ENCODE measurements around the gene HARBI1. TPM values are rescaled to one million over a fixed set of nuclear protein-coding genes. Genes with fewer than 3 reads are reported as not detected.

HARBI1 gene
- total and polyA plus RNA-seq, 10 of the 15 experiments (the other 5 are each of a cell fraction or from before 2014, with no cell fraction given) = 3.6 to 8.4 (median 5.2) TPM

DNA sequence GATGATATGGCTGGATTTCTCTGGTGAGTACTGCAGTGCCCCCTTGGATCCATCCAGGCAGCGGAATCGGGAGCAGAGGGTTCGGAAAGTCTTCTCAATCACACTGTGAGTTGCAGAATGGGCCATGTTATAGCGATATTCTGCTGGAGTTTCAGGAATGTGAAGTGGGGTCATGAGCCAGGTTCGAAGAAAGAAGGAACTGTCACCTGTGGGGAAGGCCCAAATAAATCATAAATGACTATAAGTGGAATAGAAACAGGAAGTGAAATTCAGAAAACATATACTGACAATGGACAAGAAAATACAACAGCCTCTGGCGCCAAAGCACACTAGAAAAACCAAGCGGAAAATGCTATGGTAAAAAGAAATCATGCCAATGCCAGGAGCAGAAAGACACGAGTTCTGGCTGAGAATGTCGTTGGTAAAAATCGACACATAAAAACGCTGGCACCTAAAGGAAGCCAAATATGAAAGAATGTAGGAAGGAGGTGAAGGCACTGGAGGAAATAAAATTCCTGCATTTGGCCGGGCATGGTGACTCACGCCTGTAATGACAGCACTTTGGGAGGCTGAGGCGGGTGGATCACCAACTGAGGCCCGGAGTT, 13.2 kb downstream of the HARBI1 start (continued):
- TF ChIP-seq, protein P1, sequence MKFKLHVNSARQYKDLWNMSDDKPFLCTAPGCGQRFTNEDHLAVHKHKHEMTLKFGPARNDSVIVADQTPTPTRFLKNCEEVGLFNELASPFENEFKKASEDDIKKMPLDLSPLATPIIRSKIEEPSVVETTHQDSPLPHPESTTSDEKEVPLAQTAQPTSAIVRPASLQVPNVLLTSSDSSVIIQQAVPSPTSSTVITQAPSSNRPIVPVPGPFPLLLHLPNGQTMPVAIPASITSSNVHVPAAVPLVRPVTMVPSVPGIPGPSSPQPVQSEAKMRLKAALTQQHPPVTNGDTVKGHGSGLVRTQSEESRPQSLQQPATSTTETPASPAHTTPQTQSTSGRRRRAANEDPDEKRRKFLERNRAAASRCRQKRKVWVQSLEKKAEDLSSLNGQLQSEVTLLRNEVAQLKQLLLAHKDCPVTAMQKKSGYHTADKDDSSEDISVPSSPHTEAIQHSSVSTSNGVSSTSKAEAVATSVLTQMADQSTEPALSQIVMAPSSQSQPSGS (IDR thresholded peaks at IDR 0.05; ENCODE audit: low read length) = 0 out of 2 replicates have a peak, but pooled peaks have one; percentile 40
- TF ChIP-seq EP300 (IDR thresholded peaks at IDR 0.05; ENCODE audit: borderline replicate concordance in 1 of 2, control insufficient read depth in 1 of 2, low read depth in 2 of 2, low read length in 2 of 2) = peak in 1 of 2 experiments; percentile 63; a peak in 1 of 4 replicates
- TF ChIP-seq RAD51 (IDR thresholded peaks at IDR 0.05) = no peak
- TF ChIP-seq CREB1 (IDR thresholded peaks at IDR 0.05; ENCODE audit: low read depth) = no peak
- no peak for TF ChIP-seq TBL1XR1 (IDR thresholded peaks at IDR 0.05; ENCODE audit: low read depth, low read length)
- TF ChIP-seq HSF1 (IDR thresholded peaks at IDR 0.05; ENCODE audit: low read depth, low read length) = no peak
- no peak for TF ChIP-seq MYC (IDR thresholded peaks at IDR 0.05; ENCODE audit: insufficient read depth, insufficient read length, insufficient replicate concordance, low read length, severe bottlenecking)
- no peak for TF ChIP-seq JUNB (IDR thresholded peaks at IDR 0.05)
- TF ChIP-seq NR2C1 (IDR thresholded peaks at IDR 0.05) = no peak
- TF ChIP-seq NFXL1 (IDR thresholded peaks at IDR 0.05; ENCODE audit: borderline replicate concordance) = no peak
- no peak for TF ChIP-seq POLR2A (IDR thresholded peaks at IDR 0.05; ENCODE audit: low read depth, low read length)
- TF ChIP-seq NRF1 (conservative IDR thresholded peaks at IDR 0.05; ENCODE audit: low read depth, low read length) = no peak
- no peak for TF ChIP-seq MXI1 (IDR thresholded peaks at IDR 0.05; ENCODE audit: low read depth, low read length)
- no peak for TF ChIP-seq NFYB (IDR thresholded peaks at IDR 0.05; ENCODE audit: insufficient read depth, low read depth, low read length)
- no peak for TF ChIP-seq EZH2 (IDR thresholded peaks at IDR 0.05; ENCODE audit: borderline replicate concordance, control insufficient read depth, low read depth, low read length)
- no peak for TF ChIP-seq CHD4 (IDR thresholded peaks at IDR 0.05)
- TF ChIP-seq SMAD5 (IDR thresholded peaks at IDR 0.05; ENCODE audit: low read depth) = no peak
- no peak for TF ChIP-seq STAT1 (conservative IDR thresholded peaks at IDR 0.05)
- no peak for TF ChIP-seq ATF7 (IDR thresholded peaks at IDR 0.05; ENCODE audit: low read depth)
- TF ChIP-seq IKZF1 (conservative IDR thresholded peaks at IDR 0.05) = peak; percentile 62
- TF ChIP-seq, protein P2, sequence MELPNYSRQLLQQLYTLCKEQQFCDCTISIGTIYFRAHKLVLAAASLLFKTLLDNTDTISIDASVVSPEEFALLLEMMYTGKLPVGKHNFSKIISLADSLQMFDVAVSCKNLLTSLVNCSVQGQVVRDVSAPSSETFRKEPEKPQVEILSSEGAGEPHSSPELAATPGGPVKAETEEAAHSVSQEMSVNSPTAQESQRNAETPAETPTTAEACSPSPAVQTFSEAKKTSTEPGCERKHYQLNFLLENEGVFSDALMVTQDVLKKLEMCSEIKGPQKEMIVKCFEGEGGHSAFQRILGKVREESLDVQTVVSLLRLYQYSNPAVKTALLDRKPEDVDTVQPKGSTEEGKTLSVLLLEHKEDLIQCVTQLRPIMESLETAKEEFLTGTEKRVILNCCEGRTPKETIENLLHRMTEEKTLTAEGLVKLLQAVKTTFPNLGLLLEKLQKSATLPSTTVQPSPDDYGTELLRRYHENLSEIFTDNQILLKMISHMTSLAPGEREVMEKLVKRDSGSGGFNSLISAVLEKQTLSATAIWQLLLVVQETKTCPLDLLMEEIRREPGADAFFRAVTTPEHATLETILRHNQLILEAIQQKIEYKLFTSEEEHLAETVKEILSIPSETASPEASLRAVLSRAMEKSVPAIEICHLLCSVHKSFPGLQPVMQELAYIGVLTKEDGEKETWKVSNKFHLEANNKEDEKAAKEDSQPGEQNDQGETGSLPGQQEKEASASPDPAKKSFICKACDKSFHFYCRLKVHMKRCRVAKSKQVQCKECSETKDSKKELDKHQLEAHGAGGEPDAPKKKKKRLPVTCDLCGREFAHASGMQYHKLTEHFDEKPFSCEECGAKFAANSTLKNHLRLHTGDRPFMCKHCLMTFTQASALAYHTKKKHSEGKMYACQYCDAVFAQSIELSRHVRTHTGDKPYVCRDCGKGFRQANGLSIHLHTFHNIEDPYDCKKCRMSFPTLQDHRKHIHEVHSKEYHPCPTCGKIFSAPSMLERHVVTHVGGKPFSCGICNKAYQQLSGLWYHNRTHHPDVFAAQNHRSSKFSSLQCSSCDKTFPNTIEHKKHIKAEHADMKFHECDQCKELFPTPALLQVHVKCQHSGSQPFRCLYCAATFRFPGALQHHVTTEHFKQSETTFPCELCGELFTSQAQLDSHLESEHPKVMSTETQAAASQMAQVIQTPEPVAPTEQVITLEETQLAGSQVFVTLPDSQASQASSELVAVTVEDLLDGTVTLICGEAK (IDR thresholded peaks at IDR 0.05; ENCODE audit: borderline replicate concordance) = no peak
- TF ChIP-seq, protein P3, sequence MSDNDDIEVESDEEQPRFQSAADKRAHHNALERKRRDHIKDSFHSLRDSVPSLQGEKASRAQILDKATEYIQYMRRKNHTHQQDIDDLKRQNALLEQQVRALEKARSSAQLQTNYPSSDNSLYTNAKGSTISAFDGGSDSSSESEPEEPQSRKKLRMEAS (IDR thresholded peaks at IDR 0.05; ENCODE audit: low read depth, low read length) = no peak
- no peak for TF ChIP-seq ASH2L (IDR thresholded peaks at IDR 0.05; ENCODE audit: borderline replicate concordance, low read depth)
- TF ChIP-seq FOXM1 (IDR thresholded peaks at IDR 0.05; ENCODE audit: low read depth, low read length) = 0 out of 2 replicates have a peak, but pooled peaks have one; percentile 35
